Kidney glomerular epithelial cell (primary cell): Measurements from ENCODE around the gene MOSPD3.

Source experiments
- DNase-seq: peaks from one replicate; lab custom pipeline; 2025; lab: John Stamatoyannopoulos, UW

Gene MOSPD3

GRCh38 chr7:100575746-100576383 is 36.5 kb upstream of the MOSPD3 start:
- DNase-seq: no peak

- no peak for DNase-seq
Observed at GRCh38 chr7:100576384-100576993, 35.9 kb upstream of the MOSPD3 start.

- DNase-seq: no peak
Observed at GRCh38 chr7:100577103-100577502, 35.2 kb upstream of the MOSPD3 start.

- DNase-seq: no peak
Observed at GRCh38 chr7:100577507-100577906, 34.8 kb upstream of the MOSPD3 start.

GRCh38 chr7:100578246-100579183 is 33.8 kb upstream of the MOSPD3 start:
- DNase-seq: no peak

GRCh38 chr7:100580466-100581283 is 31.7 kb upstream of the MOSPD3 start:
- no peak for DNase-seq

GRCh38 chr7:100582041-100582579 is 30.2 kb upstream of the MOSPD3 start:
- DNase-seq: no peak

GRCh38 chr7:100582650-100583049 is 29.7 kb upstream of the MOSPD3 start:
- no peak for DNase-seq

GRCh38 chr7:100583132-100584053 is 28.9 kb upstream of the MOSPD3 start:
- DNase-seq: no peak

GRCh38 chr7:100584054-100584682 is 28.2 kb upstream of the MOSPD3 start:
- no peak for DNase-seq

- peak; percentile 32 for DNase-seq
Observed at GRCh38 chr7:100584683-100585510, 27.4 kb upstream of the MOSPD3 start.

GRCh38 chr7:100585511-100586265 is 26.7 kb upstream of the MOSPD3 start, which contains the start of gene LRCH4:
LRCH4 (minus strand) TSS chr7:100586129; CDS start chr7:100586100, 29 bp downstream.
- DNase-seq: no peak

GRCh38 chr7:100586266-100587025 is 25.9 kb upstream of the MOSPD3 start, which contains the start of gene FBXO24:
FBXO24 (plus strand) TSS chr7:100586328; CDS start chr7:100586626, 298 bp downstream.
- peak; percentile 100 for DNase-seq

GRCh38 chr7:100588438-100588837 is 23.9 kb upstream of the MOSPD3 start:
- no peak for DNase-seq

- no peak for DNase-seq
Observed at GRCh38 chr7:100589341-100589947, 22.9 kb upstream of the MOSPD3 start.

GRCh38 chr7:100590077-100590737 is 22.1 kb upstream of the MOSPD3 start:
- DNase-seq: no peak
